Measurements from ENCODE around the gene RHOD.

Gene RHOD

DNA sequence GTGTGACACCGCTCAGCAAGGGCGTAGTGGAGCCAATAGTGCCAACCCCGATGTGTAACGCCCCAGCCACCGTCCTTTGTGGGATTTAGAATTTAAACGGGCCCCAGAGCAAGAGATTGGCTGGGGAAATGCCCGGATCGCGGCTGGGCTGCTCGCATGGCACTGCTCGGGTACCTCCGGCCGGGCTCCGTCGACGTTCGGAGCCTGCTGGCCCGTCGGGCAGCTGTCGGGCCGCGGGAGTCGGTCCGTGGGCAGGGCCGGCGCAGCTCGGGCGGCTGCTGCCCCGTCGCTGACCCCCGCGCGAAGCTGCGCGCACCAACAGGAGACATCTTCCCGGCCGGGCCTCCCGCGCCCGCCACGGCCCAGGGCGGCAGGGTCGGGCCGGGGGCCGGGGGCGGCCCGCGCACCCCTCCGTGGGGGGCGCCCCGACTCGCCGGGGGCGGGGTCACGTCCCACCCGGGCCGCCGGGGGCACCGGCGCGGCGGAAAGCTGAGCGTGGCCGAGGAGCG lies 61.1 kb downstream of the RHOD start:
- DNase-seq: peak; percentile 56

GRCh38 chr11:67118181-67118766 lies 61.6 kb downstream of the RHOD start:
- DNase-seq: peak; percentile 73

- DNase-seq: peak; percentile 98
These were observed 62.3 kb downstream of the RHOD start, which contains the start of gene KDM2A for GRCh38 chr11:67118801-67119584. TSS of gene KDM2A (plus strand) at chr11:67119263. CDS start at chr11:67121317, 2,054 bp downstream.

DNA sequence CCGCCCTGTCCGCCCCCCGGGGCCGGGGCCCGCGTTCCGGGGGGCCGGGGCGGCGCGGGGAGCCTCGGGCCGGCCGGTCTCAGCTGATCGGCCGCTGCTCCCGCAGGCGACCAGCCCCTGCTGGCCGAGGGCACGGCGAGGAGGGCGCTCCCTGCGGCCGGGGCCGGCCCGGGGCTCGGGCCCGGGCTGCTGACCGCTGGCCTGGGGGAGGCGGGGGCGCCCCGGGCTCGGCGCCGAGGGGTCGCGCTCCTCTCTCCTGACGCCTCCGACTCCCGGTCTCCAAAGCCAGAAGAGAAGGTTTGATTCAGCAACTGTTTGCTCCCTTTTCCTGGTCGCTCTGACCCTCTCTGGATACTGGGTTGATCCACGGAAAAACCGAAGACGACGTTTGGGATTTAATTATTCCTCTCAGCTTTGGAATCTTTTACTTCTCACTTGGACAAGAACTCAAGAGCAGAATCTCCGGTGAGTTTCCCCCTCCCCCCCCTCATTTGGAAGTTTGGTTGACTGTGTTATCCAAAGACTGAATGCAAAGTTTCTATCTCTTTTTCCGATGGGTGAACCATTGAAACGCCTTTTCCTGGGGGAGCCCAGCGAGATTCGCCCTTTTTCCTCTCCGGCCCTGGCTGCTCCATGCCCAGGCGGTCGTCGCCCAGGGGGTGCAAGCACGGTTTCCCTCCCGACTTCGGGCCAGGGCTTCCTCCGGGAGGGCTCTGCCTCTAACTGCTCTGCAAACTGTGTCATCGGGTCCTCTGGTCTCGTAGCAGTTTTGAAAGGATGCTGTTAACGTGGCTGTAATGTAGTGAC lies 63.1 kb downstream of the RHOD start:
- peak; percentile 42 for DNase-seq

- DNase-seq: no peak
These were observed 63.8 kb downstream of the RHOD start for GRCh38 chr11:67120456-67120855.

DNA sequence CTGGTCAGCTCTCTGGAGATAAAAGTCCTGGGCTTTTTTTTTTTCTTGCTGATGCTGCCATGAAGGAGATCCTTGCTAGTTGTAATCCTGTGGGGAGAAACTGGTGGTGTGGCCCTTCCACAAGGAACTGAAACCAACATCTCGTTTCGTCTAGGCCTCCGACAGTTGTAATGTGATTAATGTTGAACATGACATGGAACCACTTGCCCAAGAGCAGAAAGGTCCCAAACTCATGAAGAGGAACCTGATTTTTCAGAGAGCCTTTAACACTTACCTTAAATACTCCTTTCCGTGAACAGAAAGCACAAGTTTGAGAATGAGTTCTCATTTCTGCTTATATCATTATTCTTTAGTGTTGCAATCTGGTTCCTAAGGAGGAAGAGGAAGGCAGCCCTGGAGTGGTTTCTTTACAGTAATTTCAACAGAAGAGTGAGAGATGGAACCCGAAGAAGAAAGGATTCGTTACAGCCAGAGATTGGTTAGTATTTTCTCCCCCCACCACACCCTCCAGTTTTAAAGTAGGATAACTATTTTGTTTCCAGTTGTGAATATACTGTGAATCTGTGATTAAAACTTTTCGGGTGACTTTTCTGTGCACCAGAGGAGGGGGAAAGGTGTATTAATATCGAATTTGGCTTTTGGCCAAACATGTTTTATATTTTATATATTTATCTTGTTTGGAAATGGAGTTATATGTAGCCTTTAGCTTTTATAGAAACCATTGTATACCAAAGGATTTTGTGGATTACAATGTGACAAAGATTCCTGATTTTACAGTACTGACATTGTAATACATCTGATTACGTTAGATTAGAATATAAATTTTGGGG lies 64.4 kb downstream of the RHOD start:
- no peak for DNase-seq

Measured in activated T-cell treated with anti-CD3 and anti-CD28 coated beads, Interleukin-2, amount 50 U/mL, for 1 hour (primary cell).